Activated CD4-positive, alpha-beta T cell treated with anti-CD3 and anti-CD28 coated beads for 4 hours (primary cell): Measurements from ENCODE around the gene CRYZ.
"Not testable (repeated sequence)": the region's sequence is repeated elsewhere in the genome, so short reads cannot be mapped to it uniquely, and the experiment has no call there.

ENCODE experiments used
- DNase-seq, 2 donors: peaks; one replicate each; pipeline ENCODE4 v3.0.0-alpha.2; 2020

The CRYZ gene, protein sequence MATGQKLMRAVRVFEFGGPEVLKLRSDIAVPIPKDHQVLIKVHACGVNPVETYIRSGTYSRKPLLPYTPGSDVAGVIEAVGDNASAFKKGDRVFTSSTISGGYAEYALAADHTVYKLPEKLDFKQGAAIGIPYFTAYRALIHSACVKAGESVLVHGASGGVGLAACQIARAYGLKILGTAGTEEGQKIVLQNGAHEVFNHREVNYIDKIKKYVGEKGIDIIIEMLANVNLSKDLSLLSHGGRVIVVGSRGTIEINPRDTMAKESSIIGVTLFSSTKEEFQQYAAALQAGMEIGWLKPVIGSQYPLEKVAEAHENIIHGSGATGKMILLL

DNA sequence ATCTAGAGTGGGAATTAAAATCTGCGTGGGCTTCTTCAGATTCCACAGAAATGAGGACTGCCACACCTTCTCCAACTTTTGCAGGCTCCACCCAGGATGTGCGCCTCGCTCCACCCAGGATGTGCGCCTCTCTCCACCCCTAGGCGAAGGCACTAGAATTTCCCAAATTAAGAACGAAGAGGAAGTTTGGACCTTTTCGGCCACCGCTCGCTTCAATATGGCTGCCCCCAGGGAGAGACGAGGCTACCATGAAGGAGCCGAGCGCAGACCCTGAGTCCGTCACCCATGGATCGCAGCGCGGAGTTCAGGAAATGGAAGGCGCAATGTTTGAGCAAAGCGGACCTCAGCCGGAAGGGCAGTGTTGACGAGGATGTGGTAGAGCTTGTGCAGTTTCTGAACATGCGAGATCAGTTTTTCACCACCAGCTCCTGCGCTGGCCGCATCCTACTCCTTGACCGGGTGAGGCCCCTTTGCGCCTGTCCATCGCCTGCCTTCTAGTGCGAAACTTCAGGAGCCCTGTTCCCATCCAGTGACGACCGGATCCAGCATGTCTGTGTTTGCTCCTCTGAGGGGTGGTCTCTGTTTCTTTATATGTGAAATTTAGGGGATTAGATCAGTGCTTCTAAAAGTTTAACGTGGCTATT lies at the start of gene CRYZ, which contains the start of gene TYW3:
TSS of gene CRYZ (minus strand) at position 91 of the 644 bp plus-strand sequence. CDS start 8,229 bp downstream, outside the sequence.
TSS of gene TYW3 (plus strand) at position 193 of the 644 bp plus-strand sequence. CDS start at position 286, 93 bp downstream.
- peak; percentile 75 to 81 for DNase-seq

DNA sequence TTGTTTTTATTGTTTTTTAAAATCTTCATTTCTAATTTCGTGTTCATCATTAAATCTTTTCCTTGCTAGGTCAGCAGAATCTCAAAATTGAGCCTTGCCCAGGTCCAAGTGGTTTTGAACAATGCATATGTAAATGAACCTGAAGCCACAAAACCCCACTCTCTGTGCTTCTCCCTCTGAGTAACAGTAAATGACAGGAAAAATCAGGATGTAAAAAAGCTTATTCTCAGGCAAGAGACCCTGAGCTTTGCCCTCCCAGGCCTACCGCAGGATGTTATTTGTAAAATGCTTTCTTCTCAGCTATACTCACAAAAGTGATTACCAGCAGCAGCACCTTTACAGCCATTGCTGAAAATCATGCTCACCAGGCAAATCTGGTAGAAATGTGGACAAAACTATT lies 47.7 kb upstream of the CRYZ start:
- DNase-seq: no peak

DNA sequence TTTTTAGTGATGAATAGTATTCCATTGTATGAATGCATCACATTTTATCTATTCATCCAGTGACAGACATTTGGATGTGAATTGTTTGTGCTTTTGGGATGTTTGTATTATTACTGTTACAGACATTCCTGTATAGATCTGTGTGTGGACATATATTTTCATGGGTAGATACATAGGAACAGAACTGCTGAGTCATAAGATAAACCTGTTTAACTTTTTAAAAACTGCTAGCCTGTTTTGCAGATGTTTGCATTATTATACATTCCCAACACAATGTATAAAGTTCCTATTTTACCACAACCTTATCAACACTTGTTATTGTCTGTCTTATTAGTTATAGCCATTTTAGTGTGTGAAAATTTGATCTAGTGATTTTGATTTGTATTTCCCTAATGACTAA lies 46.9 kb upstream of the CRYZ start:
- DNase-seq: no peak

DNA sequence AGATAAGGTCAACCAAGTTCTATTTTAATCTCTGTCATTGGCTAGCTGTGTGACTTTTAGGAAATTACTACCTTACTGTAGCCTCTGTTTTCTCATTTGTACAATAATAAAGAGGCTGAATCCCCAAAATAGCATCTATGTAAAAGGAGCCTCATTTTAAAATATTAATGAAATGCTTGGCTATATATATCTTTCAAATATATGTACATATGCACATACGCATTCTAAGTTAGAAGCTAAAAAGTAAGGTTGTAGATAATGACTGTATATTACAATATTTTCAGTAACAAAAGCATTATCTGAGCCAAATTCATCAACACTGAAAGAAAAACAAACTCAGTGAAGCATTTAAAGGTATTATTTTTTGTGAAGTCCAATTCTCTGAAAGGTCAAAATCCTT lies 44.7 kb upstream of the CRYZ start:
- DNase-seq: no peak

DNA sequence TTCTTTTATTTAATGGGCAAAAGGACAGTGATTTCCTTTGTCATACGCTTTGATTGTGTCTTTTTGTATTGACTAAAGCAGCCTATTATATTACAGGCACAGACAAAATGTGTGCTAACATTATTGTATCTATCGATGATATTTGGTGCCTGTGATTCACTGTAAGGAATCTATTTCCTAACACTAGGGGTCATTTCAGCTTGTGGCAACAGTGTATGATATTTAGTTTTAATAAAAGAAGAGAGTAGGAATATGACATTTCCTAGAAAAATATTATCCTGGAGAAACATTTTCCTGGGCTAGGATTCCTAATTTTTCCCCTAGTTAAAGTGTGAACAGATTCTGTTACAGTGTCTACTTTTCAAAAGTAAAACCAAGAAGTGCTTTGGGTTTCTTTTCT lies 42.9 kb upstream of the CRYZ start:
- no peak for DNase-seq

DNA sequence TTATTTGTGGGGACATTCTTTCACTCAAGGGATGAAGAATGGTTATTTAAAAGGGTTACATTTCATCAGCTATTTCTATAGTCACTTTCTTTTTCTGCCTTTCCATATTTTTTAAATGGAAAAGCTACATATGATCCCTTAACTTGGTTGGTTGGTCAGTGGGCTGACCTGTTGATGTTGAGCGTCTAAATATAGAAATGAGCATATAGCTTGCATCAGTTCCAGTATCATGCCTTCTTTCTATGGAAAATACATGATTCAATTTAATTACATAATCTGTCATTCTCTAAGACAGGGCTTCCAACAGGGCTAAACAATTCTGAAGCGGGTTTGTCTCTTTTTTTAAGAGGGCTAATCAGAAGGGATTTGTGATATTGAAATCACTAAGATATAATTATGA lies 40.7 kb upstream of the CRYZ start:
- DNase-seq: no peak

DNA sequence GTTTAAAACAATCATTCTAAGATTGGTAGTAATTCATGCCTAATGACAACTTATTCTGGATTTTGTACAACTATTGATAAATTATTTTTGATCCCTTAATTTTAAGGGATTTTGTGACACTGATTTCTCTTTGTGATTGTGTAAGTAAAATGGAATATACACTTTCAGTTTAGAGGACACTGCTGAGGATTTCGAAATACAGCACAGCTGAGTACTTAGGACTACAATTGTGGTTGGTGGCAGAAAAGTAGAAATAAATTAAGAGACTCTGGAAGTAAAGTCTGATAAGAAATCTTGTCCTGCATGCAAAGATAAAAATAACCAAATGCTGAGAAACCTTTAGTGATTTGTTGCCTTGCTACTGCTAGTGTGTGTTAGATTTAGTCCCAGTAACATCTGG lies 40.1 kb upstream of the CRYZ start:
- DNase-seq: no peak

DNA sequence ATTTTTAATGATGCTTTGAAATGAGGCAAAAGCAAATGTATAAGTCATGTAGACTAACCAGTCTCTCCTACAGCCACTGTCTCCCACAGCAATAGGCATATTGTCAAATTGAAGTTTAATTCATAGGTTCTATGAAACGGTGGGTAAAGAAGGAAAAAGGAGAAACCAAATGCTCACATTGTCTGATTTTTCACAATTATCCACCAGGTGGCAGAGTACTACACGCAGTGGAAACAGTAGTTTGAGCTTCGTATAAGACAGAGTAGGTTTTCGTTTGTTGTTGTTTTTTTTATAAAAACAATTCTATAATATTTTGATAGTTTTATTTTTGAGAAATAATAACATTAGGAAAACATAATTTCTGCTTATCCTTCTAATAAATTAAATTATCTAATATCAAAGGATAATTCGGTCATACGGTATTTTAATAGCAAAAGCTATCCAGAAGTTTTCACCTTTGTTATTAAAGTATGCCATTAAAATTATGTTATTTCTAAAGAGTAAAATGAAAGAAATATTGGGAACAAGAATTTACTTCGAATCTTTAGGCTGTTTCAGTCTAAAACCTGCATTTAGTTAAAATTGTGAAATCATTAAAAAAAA lies 39.2 kb upstream of the CRYZ start:
- no peak for DNase-seq

DNA sequence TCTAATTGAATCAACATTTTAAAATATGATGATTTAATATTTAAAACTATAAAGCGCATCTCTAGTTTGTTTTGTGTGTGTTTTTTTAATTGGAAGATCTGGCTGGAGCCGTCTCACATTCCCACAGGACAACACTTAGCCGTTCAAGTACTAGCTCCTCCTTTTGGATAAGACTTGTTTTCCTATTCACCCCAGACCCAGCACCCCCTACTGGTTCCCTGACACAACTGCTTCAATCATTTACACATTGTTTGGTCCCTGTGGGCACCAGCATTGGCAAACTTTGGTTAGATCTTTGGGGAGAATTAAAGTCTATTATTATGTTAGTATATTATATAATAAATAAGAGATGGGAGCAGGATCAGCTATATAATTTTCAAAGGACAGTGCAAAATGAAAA lies 34.6 kb upstream of the CRYZ start:
- DNase-seq: no peak

DNA sequence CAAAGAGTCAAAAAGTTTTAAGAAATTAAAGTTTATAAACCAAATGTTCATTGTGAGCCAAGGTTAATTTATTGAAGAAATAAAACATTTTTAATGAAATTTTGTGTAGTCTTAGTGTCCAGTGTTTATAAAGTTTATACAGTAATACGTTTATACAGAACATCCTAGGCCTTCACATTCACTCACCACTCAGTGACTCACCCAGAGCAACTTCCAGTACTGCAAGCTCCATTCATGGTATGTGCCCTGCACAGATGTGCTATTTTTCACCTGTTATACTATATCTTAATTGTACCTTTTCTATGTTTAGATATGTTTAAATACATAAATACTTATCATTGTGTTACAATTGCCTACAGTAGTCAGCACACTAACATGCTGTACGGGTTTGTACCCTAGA lies 33.7 kb upstream of the CRYZ start:
- DNase-seq: no peak

DNA sequence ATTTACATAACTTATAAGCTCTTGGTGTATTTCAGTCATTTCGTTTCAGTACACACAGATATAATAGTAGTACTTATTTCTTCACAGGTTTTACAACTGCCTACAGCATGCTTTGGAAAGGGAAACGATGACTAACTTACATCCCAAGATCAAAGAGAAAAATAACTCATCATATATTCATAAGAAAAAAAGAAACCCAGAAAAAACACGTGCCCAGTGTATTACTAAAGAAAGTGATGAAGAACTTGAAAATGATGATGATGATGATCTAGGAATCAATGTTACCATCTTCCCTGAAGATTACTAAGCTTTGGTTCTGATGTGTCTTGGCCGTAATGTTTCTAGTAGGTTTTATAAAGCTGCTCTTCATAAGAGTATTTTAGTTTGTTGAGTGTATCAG lies 31.0 kb upstream of the CRYZ start:
- no peak for DNase-seq

DNA sequence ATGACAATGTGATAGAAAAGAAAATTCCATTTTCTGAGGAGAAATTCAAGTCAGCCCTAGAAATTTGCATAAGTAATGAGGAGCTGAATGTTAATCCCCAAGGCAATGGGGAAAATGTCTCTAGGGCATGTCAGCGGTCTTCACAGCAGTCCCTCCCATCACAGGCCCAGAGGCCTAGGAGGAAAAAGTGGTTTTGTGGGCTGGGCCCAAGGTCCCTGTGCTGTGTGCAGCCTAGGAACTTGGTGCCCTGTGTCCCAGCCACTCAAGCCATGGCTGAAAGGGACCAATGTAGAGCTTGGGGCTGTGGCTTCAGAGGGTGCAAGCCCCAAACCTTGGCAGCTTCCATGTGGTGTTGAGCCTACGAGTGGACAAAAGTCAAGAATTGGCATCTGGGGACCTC lies 23.8 kb upstream of the CRYZ start:
- DNase-seq: not testable (repeated sequence)

DNA sequence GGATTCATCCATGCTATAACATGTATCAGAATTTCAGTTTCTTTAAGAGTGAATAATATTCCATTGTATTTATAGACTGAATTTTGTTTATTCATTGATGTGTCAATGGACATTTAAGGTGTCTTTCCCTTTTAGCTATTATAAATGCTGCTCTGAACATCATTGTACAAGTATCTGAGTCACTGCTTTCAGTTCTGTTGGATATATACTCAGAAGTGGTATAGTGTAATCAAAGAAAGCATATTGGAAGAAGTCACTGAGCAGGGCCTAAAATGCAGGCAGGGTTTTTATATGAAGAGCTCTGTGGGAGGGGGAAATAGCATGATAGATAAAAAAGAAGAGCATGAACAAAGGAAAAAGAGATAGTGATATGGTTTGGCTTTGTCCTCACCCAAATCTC lies 22.6 kb upstream of the CRYZ start:
- no peak for DNase-seq

DNA sequence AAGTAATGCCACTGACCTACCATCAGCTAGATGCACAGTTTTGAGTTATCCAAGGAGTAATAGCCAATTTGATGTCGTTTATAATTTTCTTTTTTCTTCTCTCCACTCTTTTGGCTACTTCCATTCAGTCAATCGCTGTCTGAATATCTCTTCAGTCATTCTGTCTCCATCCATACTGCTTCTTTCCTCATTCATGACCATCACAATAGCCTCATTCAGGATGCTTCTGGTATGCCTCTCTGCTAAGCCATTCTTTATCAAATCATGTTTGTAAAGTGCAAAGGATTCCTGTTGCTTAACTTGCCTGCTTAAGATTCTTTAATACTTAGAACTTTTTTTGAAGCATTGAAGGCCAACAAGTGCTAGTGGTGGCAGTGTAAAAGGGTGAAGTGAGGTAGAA lies 20.3 kb upstream of the CRYZ start:
- DNase-seq: no peak

DNA sequence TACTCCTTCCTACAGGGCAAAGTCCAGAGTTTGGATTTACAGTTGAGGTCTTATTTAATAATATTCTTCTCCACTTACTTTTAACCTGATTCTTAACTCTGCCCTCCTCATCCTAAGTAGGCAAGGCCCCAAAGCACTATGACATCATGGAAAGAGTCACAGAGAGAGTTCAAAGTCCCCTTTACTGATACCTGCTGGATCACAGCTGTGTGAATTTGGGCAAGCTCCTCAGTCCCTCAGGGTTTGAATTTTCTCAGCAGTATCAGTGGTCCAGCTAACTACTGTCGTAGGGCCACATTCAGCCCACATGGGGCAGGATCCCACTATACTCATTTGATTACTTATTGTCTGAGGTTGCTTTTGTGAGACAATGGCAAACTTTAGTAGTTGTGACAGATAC lies 16.1 kb upstream of the CRYZ start:
- no peak for DNase-seq

DNA sequence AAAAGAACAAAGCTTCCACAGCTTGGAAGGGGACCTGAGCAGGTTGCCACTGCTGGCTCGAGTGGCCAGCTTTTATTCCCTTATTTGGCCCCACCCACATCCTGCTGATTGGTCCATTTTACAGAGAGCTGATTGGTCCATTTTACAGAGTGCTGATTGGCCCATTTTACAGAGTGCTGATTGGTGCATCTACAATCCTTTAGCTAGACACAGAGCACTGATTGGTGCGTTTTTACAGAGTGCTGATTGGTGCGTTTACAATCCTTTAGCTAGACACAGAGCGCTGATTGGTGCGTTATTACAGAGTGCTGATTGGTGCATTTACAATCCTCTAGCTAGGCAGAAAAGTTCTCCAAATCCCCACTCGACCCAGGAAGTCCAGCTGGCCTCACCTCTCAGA lies 12.4 kb upstream of the CRYZ start:
- DNase-seq: not testable (repeated sequence)

DNA sequence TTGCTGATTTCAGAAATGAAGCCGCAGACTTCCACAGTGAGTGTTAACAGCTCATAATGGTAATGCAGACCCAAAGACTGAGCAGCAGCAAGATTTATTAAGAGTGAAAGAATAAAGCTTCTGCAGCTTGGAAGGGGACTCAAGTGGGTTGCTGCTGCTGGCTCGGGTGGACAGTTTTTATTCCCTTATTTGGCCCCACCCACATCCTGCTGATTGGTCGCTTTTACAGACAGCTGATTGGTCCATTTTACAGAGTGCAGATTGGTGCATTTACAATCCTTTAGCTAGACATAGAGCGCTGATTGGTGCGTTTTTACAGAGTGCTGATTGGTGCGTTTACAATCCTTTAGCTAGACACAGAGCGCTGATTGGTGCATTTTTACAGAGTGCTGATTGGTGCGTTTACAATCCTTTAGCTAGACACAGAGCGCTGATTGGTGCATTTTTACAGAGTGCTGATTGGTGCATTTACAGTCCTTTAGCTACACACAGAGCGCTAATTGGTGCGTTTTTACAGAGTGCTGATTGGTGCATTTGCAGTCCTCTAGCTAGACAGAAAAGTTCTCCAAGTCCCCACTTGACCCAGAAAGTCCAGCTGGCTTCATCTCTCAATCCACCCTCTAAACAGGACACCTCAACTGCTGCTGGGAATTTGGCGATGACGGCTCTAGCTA lies 7.6 kb upstream of the CRYZ start:
- DNase-seq: not testable (repeated sequence)

DNA sequence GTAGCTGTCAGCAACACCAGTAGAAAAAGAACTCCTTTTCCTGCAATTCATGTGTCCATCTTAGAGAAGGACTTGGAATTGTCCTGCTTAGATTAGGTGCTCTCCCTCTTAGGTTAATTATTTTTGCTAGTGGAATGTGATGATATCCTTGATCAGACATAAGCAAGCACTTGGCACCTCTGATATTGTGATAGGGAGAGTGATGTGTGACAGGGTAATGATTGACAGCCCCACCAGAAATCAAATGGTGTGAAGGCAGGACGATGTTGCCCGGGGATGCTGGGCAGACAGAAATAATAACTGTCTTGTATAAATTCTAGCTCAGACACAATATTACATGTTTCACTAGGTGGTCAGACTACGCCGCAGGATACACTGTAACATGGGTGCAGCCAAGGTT lies 4.5 kb upstream of the CRYZ start:
- DNase-seq: no peak

DNA sequence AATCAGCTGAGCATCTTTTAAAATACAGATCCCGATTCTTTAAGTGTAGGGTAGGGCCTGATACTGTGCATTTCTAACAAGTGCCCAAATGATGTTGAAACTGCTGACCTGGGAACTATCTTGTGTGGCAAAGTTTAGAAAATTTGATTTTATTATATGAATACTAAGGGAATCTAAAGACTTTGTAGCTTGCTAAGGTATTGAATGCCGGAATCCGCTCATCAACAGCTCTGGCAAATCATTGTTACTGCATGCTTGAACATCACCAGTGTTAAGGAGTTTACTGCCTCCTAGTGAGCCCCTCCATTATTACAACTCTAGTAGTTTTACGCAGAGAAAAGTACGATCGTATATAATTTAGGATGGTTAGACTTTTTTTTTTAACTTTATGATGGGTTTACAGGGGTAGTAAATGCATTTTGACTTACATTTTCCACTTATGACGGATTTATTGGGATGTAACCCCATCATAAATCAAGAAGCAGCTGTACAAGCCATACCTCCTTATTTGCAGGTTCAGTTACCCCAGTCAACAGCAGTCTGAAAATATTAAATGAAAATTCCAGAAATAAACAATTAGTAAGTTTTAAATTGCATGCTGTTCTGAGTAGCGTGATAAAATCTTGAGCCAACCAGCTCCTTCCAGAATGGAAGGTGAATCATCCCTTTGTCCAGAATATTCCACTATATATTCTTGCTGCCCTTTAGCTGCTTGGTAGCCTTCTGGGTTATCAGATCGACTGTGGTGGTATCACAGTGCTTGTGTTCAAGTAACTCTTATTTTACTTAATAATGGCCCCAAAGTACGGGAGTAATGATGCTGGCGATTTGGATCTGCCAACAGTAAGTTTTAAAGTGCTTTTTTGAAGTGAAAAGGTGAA lies 994 bp upstream of the CRYZ start:
- peak; percentile 29 to 53 for DNase-seq

DNA sequence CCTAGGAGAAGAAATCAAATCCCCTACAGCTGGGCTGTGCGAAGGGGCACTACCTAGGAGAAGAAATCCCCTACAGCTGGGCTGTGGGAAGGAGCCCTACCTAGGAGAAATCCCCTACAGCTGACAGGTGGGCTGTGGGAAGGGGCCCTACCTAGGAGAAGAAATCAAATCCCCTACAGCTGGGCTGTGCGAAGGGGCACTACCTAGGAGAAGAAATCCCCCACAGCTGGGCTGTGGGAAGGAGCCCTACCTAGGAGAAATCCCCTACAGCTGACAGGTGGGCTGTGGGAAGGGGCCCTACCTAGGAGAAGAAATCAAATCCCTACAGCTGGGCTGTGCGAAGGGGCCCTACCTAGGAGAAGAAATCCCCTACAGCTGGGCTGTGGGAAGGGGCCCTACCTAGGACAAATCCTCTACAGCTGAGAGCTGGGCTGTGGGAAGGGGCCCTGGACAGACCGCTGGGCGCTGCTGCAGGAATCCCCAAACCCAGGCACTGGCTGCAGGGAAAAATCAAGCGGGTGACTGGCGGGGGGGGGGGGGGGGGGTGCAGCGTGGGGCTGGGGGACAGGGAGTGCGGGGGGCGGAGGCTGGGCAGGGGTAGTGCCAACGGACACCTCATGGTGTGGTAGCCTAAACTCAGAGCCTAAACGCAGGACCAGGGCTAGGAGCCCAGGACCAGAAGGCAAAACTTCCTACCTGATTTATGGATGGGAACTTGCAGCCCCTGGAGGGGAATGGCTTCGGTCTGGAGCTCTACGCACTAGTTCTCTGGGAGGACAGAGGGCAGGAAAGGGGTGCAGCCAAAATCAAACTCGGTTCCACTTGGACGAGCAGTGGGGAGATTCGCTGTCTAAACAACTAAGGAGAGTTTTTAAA lies 541 bp downstream of the CRYZ start:
- peak in 1 of 2 donors; percentile 4 for DNase-seq

DNA sequence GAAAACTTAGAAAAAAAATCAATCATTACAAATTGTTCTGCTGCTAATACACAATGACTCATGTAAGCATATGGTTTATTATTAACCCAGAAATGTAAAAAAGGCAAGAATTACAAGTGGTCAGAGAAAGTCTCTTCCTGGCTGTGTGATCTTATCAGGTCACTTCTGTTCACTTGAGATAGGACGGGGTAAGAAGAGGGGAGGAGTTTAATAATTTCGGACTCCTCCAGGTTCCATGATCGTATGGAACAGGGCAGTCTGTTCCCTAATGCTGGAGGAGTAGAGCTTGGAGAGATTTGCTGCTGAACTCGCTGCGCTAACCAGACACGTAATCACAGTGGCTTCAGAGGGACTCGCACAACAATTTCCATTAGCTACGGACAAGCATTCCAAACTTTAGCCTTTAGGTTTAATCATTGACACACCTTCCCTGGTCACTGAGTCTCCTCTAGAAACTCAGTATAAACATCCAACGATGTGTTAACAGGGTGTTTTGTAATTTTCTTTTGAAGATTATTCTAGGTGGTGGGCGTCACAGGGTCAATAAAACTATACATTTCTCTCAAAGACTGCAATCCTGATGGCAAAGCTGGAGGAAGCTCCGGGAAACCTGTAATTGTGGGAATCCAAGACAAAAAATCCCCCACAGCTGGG lies 1.3 kb downstream of the CRYZ start:
- DNase-seq: no peak
